NB4 (cell line): ENCODE measurements around the gene APCDD1L.

ENCODE experiments used
- CTCF ChIP-seq: IDR thresholded peaks from one replicate; pipeline ENCODE4 v1.5.1; 2012; ENCODE audit warnings: low read depth, low read length
- MAX ChIP-seq: IDR thresholded peaks from 2 replicates; pipeline ENCODE4 v1.6.1; 2011; ENCODE audit warnings: low read depth, low read length
- MYC ChIP-seq: IDR thresholded peaks from 2 replicates; pipeline ENCODE4 v1.6.1; 2011; ENCODE audit warnings: low read depth, low read length
- POLR2A ChIP-seq: IDR thresholded peaks from 2 replicates; pipeline ENCODE4 v1.6.1; 2011; ENCODE audit warnings: mild to moderate bottlenecking; ENCODE audit not compliant: insufficient read length; ENCODE audit errors: extremely low read depth

GRCh38 chr20:58554541-58554940 is 39.3 kb upstream of the APCDD1L start:
- TF ChIP-seq CTCF (no peak), POLR2A (no peak), MYC (no peak), MAX (no peak)
